ENCODE measurements around the gene EHBP1. TPM values are rescaled to one million over a fixed set of nuclear protein-coding genes. Genes with fewer than 3 reads are reported as not detected.
"Not testable (repeated sequence)": the region's sequence is repeated elsewhere in the genome, so short reads cannot be mapped to it uniquely, and the experiment has no call there.

The EHBP1 gene
- total and polyA plus RNA-seq, 8 donors, result 10.2 to 142 (median 37.9) TPM

GRCh38 chr2:63015389-63015788, 309.9 kb downstream of the EHBP1 start:
- H3K9me3 ChIP-seq, result no peaks in the 10 kb centered on the region
- no peak overlapping the region for H3K27ac ChIP-seq
- H3K4me1 ChIP-seq, result no peaks in the 10 kb centered on the region
- no peak for TF ChIP-seq EP300 (IDR thresholded peaks at IDR 0.05)
- TF ChIP-seq POLR2A (IDR thresholded peaks at IDR 0.05), result no peak
- TF ChIP-seq, protein P1, sequence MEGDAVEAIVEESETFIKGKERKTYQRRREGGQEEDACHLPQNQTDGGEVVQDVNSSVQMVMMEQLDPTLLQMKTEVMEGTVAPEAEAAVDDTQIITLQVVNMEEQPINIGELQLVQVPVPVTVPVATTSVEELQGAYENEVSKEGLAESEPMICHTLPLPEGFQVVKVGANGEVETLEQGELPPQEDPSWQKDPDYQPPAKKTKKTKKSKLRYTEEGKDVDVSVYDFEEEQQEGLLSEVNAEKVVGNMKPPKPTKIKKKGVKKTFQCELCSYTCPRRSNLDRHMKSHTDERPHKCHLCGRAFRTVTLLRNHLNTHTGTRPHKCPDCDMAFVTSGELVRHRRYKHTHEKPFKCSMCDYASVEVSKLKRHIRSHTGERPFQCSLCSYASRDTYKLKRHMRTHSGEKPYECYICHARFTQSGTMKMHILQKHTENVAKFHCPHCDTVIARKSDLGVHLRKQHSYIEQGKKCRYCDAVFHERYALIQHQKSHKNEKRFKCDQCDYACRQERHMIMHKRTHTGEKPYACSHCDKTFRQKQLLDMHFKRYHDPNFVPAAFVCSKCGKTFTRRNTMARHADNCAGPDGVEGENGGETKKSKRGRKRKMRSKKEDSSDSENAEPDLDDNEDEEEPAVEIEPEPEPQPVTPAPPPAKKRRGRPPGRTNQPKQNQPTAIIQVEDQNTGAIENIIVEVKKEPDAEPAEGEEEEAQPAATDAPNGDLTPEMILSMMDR (IDR thresholded peaks at IDR 0.05), result no peak
- TF ChIP-seq POLR2AphosphoS5 (IDR thresholded peaks at IDR 0.05), result no peak
- peaks cover 3 to 32% (median 24%) of the 10 kb centered on the region in 4 donors for H3K36me3 ChIP-seq
- H3K27me3 ChIP-seq, result no peaks in the 10 kb centered on the region
- no peak for DNase-seq
- intact Hi-C loops (cut with DNase I; ENCODE audit: low total_unique reads), result no loop called here
- no peak overlapping the region for H3K4me3 ChIP-seq
- WGBS, 5 donors, result 95 to 98% (median 97%) methylated on average over 3 of the region's 3 CpGs

GRCh38 chr2:63018439-63018838, 312.9 kb downstream of the EHBP1 start:
- 88 to 93% (median 90%) methylated on average over 2 of the region's 2 CpGs for WGBS, 5 donors
- Histone ChIP-seq H3K4me1 (no peaks in the 10 kb centered on the region), H3K36me3 (peaks cover 3 to 44% (median 29%) of the 10 kb centered on the region in 4 donors), H3K4me3 (no peak overlapping the region), H3K27ac (no peak overlapping the region), H3K9me3 (no peaks in the 10 kb centered on the region), H3K27me3 (no peaks in the 10 kb centered on the region)
- intact Hi-C loops (cut with DNase I; ENCODE audit: low total_unique reads), result no loop called here
- no peak for TF ChIP-seq POLR2AphosphoS5 (IDR thresholded peaks at IDR 0.05)
- TF ChIP-seq POLR2A (IDR thresholded peaks at IDR 0.05), result no peak
- TF ChIP-seq EP300 (IDR thresholded peaks at IDR 0.05), result no peak
- TF ChIP-seq, protein P1 (IDR thresholded peaks at IDR 0.05), result no peak
- DNase-seq, result no peak

DNA sequence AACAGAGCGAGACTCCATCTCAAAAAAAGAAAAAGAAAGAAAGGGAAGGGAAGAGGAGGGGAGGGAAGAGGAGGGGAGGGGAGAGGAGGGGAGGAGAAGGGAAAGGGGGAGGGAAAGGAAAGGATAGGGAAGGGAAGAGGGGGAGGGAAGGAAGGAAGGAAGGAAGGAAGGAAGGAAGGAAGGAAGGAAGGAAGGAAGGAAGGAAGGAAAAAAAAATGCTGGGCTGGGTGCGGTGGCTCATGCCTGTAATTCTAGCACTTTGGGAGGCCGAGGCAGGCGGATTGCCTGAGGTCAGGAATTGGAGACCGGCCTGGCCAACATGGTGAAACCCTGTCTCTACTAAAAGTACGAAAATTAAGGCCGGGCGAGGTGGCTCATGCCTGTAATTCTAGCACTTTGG, 314.2 kb downstream of the EHBP1 start:
- H3K9me3 ChIP-seq; DNase-seq; intact Hi-C loops (cut with DNase I; ENCODE audit: low total_unique reads); H3K4me3 ChIP-seq; H3K4me1 ChIP-seq; H3K27ac ChIP-seq; H3K27me3 ChIP-seq: not testable (repeated sequence)
- 93 to 98% (median 97%) methylated on average over 8 of the region's 8 CpGs for WGBS, 5 donors
- H3K36me3 ChIP-seq, result peaks cover 3 to 40% (median 21%) of the 10 kb centered on the region in 4 donors

DNA sequence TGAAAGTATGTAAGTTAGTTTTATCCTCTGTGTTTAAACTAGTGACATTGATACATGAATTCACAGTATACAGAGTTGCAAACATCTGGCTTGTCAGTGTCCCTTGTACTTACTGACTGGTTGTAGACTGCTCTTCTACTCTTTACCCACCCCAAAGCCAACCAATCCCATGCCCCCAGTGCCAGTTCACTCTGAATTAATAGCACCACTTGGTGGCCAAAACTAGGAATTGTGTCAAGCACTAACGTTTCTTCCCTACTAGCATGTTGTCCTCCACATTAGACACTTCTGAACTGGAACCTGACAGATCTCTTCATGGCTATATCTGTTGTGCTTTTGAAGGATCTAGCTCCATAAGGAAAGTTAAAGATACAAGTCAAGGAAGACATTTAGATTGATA, 317.9 kb downstream of the EHBP1 start:
- TF ChIP-seq, protein P1 (IDR thresholded peaks at IDR 0.05), result peak in 2 of 7 experiments; percentile 18 to 19
- no peak for TF ChIP-seq POLR2AphosphoS5 (IDR thresholded peaks at IDR 0.05)

GRCh38 chr2:63027220-63027619, 321.7 kb downstream of the EHBP1 start:
- intact Hi-C loops (cut with DNase I; ENCODE audit: low total_unique reads), result no loop called here
- Histone ChIP-seq H3K36me3 (peaks cover 0 to 32% (median 7%) of the 10 kb centered on the region in 4 donors), H3K27ac (no peak overlapping the region)

More for the DNA sequence above, 317.9 kb downstream of the EHBP1 start:
- Histone ChIP-seq H3K36me3 (peaks cover 0 to 30% (median 12%) of the 10 kb centered on the region in 4 donors), H3K27ac (no peak overlapping the region), H3K27me3 (no peaks in the 10 kb centered on the region), H3K4me1 (no peaks in the 10 kb centered on the region), H3K4me3 (no peak overlapping the region), H3K9me3 (no peaks in the 10 kb centered on the region)
- WGBS, 5 donors, result 0 to 20% (median 2%) methylated on average over 1 of the region's 1 CpG
- peak in 1 of 2 donors; percentile 19 for DNase-seq
- intact Hi-C loops (cut with DNase I; ENCODE audit: low total_unique reads), result no loop called here

More at GRCh38 chr2:63027220-63027619, 321.7 kb downstream of the EHBP1 start:
- 92 to 97% (median 92%) methylated on average over 2 of the region's 2 CpGs for WGBS, 5 donors
- H3K4me3 ChIP-seq, result no peak overlapping the region
- H3K9me3 ChIP-seq, result no peaks in the 10 kb centered on the region
- H3K4me1 ChIP-seq, result no peaks in the 10 kb centered on the region
- TF ChIP-seq POLR2A (IDR thresholded peaks at IDR 0.05), result no peak
- no peak for TF ChIP-seq POLR2AphosphoS5 (IDR thresholded peaks at IDR 0.05)
- no peak for TF ChIP-seq EP300 (IDR thresholded peaks at IDR 0.05)
- TF ChIP-seq, protein P1 (IDR thresholded peaks at IDR 0.05), result no peak
- DNase-seq, result no peak
- H3K27me3 ChIP-seq, result no peaks in the 10 kb centered on the region

Measured in stomach (tissue), 9 donors.